GM23338 (cell line): ENCODE measurements around the gene CLIC3. TPM values are rescaled to one million over a fixed set of nuclear protein-coding genes. Genes with fewer than 3 reads are reported as not detected.
A peak's percentile ranks its signal among the peaks of the same experiment; 100 is the strongest.

Source experiments
- ATAC-seq: fragments of 200-7000 bp; cut with Tn5 transposase; 3 replicates; pipeline ENCODE4 v1.9.1; 2020
- DNase-seq: peaks from one replicate; pipeline ENCODE4 v3.0.0-alpha.2; 2015; ENCODE audit warnings: low spot score
- H2AFZ ChIP-seq: fragments of 200-600 bp; sonication (generic); 2 replicates; pipeline ENCODE4 v1.8.0; 2016; ENCODE audit warnings: antibody characterized with exemption, mild to moderate bottlenecking, moderate library complexity
- H3F3A ChIP-seq: fragments of 200-600 bp; sonication (generic); replicated peaks from 2 replicates; pipeline ENCODE4 v1.8.0; 2017; ENCODE audit warnings: antibody characterized with exemption, mixed run types, low read depth
- H3K27ac ChIP-seq: fragments of 200-600 bp; sonication (generic); 2 replicates; pipeline ENCODE4 v1.6.1; 2016; ENCODE audit warnings: low read depth
- H3K27me3 ChIP-seq: fragments of 200-600 bp; sonication (generic); 2 replicates; pipeline ENCODE4 v1.8.0; 2016; ENCODE audit warnings: mild to moderate bottlenecking, mixed run types, moderate library complexity; ENCODE audit not compliant: insufficient read depth
- H3K36me3 ChIP-seq: fragments of 200-600 bp; sonication (generic); 2 replicates; pipeline ENCODE4 v1.8.0; 2016; ENCODE audit warnings: mild to moderate bottlenecking; ENCODE audit not compliant: insufficient read depth
- H3K4me1 ChIP-seq: fragments of 200-600 bp; sonication (generic); 2 replicates; pipeline ENCODE4 v1.8.0; 2016; ENCODE audit warnings: mild to moderate bottlenecking, moderate library complexity; ENCODE audit not compliant: insufficient read depth
- H3K4me2 ChIP-seq: fragments of 200-600 bp; sonication (generic); 2 replicates; pipeline ENCODE4 v1.7.1; 2017; ENCODE audit warnings: mixed run types
- H3K4me3 ChIP-seq: fragments of 200-600 bp; sonication (generic); 2 replicates; pipeline ENCODE4 v1.6.1; 2016; ENCODE audit warnings: mixed run types
- H3K79me2 ChIP-seq: fragments of 200-600 bp; sonication (generic); replicated peaks from 2 replicates; pipeline ENCODE4 v1.8.0; 2017; ENCODE audit warnings: mild to moderate bottlenecking; ENCODE audit not compliant: insufficient read depth
- H3K9me2 ChIP-seq: fragments of 200-600 bp; sonication (generic); 2 replicates; pipeline ENCODE4 v1.8.0; 2017; ENCODE audit not compliant: insufficient read depth
- H4K20me1 ChIP-seq: fragments of 200-600 bp; sonication (generic); replicated peaks from 2 replicates; pipeline ENCODE4 v1.8.0; 2017; ENCODE audit warnings: mild to moderate bottlenecking; ENCODE audit not compliant: insufficient read depth
- H3K27ac Mint-ChIP-seq: 2 replicates; pipeline ENCODE4 v1.8.0; 2020; ENCODE audit warnings: inconsistent platforms, mild to moderate bottlenecking, moderate library complexity, mixed read lengths
- H3K27me3 Mint-ChIP-seq: 3 replicates; pipeline ENCODE4 v1.8.0; 2022; ENCODE audit warnings: low read depth, mild to moderate bottlenecking, moderate library complexity, mixed read lengths, inconsistent platforms; ENCODE audit not compliant: insufficient read depth, poor library complexity
- H3K36me3 Mint-ChIP-seq: 3 replicates; pipeline ENCODE4 v1.8.0; 2021; ENCODE audit warnings: low read depth, mild to moderate bottlenecking, inconsistent platforms, moderate library complexity, mixed read lengths
- H3K4me1 Mint-ChIP-seq: 3 replicates; pipeline ENCODE4 v1.8.0; 2020; ENCODE audit warnings: mild to moderate bottlenecking, inconsistent platforms, mixed read lengths
- H3K4me3 Mint-ChIP-seq: 3 replicates; pipeline ENCODE4 v1.8.0; 2021; ENCODE audit warnings: moderate library complexity, mild to moderate bottlenecking, inconsistent platforms, mixed read lengths
- H3K9me3 Mint-ChIP-seq: 3 replicates; pipeline ENCODE4 v1.8.0; 2020; ENCODE audit warnings: moderate library complexity, mild to moderate bottlenecking, inconsistent platforms, mixed read lengths
- CREB1 ChIP-seq: fragments of 250-450 bp; sonication (Bioruptor Pico); IDR thresholded peaks from 2 replicates; pipeline ENCODE4 v1.5.0; 2020; ENCODE audit warnings: low read depth, mild to moderate bottlenecking, moderate library complexity
- EZH2 ChIP-seq: fragments of 200-600 bp; sonication (generic); IDR thresholded peaks from one replicate; pipeline ENCODE4 v1.8.0; 2017; ENCODE audit warnings: antibody characterized with exemption, mild to moderate bottlenecking, low read depth; ENCODE audit not compliant: unreplicated experiment
- EZH2phosphoT487 ChIP-seq: fragments of 200-600 bp; sonication (generic); IDR thresholded peaks from one replicate; pipeline ENCODE4 v1.8.1; 2018; ENCODE audit warnings: antibody characterized with exemption; ENCODE audit not compliant: unreplicated experiment
- JUNB ChIP-seq: IDR thresholded peaks from one replicate; pipeline ENCODE4 v1.6.1; 2016; ENCODE audit warnings: antibody characterized with exemption; ENCODE audit not compliant: unreplicated experiment
- NANOG ChIP-seq: IDR thresholded peaks from 2 replicates; pipeline ENCODE4 v1.6.1; 2016; ENCODE audit warnings: antibody characterized with exemption, borderline replicate concordance
- POLR2AphosphoS5 ChIP-seq: IDR thresholded peaks from 2 replicates; pipeline ENCODE4 v1.6.1; 2016; ENCODE audit warnings: antibody characterized with exemption, low read depth
- STAT1 ChIP-seq: IDR thresholded peaks from one replicate; pipeline ENCODE4 v1.6.1; 2016; ENCODE audit warnings: antibody characterized with exemption; ENCODE audit not compliant: unreplicated experiment
- ZNF114 ChIP-seq: fragments of 250-450 bp; sonication (Bioruptor Pico); IDR thresholded peaks from 2 replicates; pipeline ENCODE4 v1.5.0; 2020; ENCODE audit warnings: mild to moderate bottlenecking, moderate library complexity
- ZNF331 ChIP-seq: fragments of 250-450 bp; sonication (Bioruptor Pico); IDR thresholded peaks from 2 replicates; pipeline ENCODE4 v1.5.0; 2020; ENCODE audit warnings: low read depth, mild to moderate bottlenecking, moderate library complexity
- polyA plus RNA-seq: library from polyadenylated mRNA; unstranded; fragments of >200 nt; fragmentation: Nextera tagmentation; extraction: Ambion mirVana; gene quantifications from 2 replicates; pipeline ENCODE4 v1.2.1, GENCODE V29; 2016
- total RNA-seq: library from RNA; depleted of rRNA; stranded (reverse); fragments of >200 nt; shearing (Covaris generic); gene quantifications from 2 replicates; pipeline ENCODE4 v1.2.3, GENCODE V29; 2014
- TF ChIP-seq, protein P1 (sequence below): fragments of 250-450 bp; sonication (Bioruptor Pico); IDR thresholded peaks from 2 replicates; pipeline ENCODE4 v1.5.0; 2020; ENCODE audit warnings: mild to moderate bottlenecking, moderate library complexity
- TF ChIP-seq, protein P2 (sequence below), 2 experiments: fragments of 200-600 bp in 1 of 2; sonication (generic) in 1 of 2; conservative IDR thresholded peaks; 2 replicates each; pipeline versions ENCODE4 v1.5.1 to v1.6.1; 2016 to 2017; ENCODE audit warnings: antibody characterized with exemption in 2 of 2, low read depth in 2 of 2, mild to moderate bottlenecking in 2 of 2, moderate library complexity in 1 of 2
- TF ChIP-seq, protein P3 (sequence below): IDR thresholded peaks from one replicate; pipeline ENCODE4 v1.6.1; 2018; ENCODE audit warnings: antibody characterized with exemption; ENCODE audit not compliant: unreplicated experiment
- TF ChIP-seq, protein P4 (sequence below): IDR thresholded peaks from 2 replicates; pipeline ENCODE4 v1.6.1; 2016; ENCODE audit warnings: antibody characterized with exemption

CLIC3 gene
- total and polyA plus RNA-seq, 2 experiments from 2014 or later, result 0.53 to 0.56 TPM

DNA sequence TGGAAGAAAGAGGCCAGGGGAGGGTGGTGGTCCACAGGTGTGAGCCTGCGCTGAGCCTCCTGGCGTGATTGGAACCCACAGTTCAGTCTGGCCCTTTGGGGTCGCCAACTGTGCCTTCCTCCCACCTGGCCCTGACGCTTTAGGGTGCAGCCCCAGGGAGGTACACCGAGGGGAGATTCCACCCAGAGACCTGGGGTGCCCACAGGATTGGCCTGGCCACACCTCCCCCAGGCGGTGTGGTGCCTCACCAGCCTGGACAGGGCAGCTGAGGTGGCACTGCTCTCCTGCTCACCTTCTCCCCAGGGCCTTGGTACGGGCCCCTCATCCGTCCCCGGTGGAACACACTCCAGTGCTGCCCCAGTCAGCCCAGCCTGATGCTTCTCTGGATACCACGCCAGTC, 1.0 kb upstream of the CLIC3 start:
- H3K9me3 Mint-ChIP-seq, result no peaks in the 10 kb centered on the region
- H3K27ac ChIP-seq, result no peak overlapping the region
- TF ChIP-seq ZNF114, result no peak
- TF ChIP-seq JUNB, result no peak
- TF ChIP-seq POLR2AphosphoS5, result no peak
- TF ChIP-seq, protein P1, sequence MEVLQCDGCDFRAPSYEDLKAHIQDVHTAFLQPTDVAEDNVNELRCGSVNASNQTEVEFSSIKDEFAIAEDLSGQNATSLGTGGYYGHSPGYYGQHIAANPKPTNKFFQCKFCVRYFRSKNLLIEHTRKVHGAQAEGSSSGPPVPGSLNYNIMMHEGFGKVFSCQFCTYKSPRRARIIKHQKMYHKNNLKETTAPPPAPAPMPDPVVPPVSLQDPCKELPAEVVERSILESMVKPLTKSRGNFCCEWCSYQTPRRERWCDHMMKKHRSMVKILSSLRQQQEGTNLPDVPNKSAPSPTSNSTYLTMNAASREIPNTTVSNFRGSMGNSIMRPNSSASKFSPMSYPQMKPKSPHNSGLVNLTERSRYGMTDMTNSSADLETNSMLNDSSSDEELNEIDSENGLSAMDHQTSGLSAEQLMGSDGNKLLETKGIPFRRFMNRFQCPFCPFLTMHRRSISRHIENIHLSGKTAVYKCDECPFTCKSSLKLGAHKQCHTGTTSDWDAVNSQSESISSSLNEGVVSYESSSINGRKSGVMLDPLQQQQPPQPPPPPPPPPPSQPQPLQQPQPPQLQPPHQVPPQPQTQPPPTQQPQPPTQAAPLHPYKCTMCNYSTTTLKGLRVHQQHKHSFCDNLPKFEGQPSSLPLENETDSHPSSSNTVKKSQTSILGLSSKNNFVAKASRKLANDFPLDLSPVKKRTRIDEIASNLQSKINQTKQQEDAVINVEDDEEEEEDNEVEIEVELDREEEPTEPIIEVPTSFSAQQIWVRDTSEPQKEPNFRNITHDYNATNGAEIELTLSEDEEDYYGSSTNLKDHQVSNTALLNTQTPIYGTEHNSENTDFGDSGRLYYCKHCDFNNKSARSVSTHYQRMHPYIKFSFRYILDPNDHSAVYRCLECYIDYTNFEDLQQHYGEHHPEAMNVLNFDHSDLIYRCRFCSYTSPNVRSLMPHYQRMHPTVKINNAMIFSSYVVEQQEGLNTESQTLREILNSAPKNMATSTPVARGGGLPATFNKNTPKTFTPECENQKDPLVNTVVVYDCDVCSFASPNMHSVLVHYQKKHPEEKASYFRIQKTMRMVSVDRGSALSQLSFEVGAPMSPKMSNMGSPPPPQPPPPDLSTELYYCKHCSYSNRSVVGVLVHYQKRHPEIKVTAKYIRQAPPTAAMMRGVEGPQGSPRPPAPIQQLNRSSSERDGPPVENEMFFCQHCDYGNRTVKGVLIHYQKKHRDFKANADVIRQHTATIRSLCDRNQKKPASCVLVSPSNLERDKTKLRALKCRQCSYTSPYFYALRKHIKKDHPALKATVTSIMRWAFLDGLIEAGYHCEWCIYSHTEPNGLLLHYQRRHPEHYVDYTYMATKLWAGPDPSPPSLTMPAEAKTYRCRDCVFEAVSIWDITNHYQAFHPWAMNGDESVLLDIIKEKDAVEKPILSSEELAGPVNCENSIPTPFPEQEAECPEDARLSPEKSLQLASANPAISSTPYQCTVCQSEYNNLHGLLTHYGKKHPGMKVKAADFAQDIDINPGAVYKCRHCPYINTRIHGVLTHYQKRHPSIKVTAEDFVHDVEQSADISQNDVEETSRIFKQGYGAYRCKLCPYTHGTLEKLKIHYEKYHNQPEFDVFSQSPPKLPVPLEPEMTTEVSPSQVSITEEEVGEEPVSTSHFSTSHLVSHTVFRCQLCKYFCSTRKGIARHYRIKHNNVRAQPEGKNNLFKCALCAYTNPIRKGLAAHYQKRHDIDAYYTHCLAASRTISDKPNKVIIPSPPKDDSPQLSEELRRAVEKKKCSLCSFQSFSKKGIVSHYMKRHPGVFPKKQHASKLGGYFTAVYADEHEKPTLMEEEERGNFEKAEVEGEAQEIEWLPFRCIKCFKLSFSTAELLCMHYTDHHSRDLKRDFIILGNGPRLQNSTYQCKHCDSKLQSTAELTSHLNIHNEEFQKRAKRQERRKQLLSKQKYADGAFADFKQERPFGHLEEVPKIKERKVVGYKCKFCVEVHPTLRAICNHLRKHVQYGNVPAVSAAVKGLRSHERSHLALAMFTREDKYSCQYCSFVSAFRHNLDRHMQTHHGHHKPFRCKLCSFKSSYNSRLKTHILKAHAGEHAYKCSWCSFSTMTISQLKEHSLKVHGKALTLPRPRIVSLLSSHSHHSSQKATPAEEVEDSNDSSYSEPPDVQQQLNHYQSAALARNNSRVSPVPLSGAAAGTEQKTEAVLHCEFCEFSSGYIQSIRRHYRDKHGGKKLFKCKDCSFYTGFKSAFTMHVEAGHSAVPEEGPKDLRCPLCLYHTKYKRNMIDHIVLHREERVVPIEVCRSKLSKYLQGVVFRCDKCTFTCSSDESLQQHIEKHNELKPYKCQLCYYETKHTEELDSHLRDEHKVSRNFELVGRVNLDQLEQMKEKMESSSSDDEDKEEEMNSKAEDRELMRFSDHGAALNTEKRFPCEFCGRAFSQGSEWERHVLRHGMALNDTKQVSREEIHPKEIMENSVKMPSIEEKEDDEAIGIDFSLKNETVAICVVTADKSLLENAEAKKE (CRISPR knock-in tag), result no peak
- TF ChIP-seq EZH2, result no peak
- TF ChIP-seq, protein P2, sequence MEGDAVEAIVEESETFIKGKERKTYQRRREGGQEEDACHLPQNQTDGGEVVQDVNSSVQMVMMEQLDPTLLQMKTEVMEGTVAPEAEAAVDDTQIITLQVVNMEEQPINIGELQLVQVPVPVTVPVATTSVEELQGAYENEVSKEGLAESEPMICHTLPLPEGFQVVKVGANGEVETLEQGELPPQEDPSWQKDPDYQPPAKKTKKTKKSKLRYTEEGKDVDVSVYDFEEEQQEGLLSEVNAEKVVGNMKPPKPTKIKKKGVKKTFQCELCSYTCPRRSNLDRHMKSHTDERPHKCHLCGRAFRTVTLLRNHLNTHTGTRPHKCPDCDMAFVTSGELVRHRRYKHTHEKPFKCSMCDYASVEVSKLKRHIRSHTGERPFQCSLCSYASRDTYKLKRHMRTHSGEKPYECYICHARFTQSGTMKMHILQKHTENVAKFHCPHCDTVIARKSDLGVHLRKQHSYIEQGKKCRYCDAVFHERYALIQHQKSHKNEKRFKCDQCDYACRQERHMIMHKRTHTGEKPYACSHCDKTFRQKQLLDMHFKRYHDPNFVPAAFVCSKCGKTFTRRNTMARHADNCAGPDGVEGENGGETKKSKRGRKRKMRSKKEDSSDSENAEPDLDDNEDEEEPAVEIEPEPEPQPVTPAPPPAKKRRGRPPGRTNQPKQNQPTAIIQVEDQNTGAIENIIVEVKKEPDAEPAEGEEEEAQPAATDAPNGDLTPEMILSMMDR (conservative IDR thresholded peaks at IDR 0.05; ENCODE audit: low read depth in 2 of 2), result no peak
- TF ChIP-seq, protein P3, sequence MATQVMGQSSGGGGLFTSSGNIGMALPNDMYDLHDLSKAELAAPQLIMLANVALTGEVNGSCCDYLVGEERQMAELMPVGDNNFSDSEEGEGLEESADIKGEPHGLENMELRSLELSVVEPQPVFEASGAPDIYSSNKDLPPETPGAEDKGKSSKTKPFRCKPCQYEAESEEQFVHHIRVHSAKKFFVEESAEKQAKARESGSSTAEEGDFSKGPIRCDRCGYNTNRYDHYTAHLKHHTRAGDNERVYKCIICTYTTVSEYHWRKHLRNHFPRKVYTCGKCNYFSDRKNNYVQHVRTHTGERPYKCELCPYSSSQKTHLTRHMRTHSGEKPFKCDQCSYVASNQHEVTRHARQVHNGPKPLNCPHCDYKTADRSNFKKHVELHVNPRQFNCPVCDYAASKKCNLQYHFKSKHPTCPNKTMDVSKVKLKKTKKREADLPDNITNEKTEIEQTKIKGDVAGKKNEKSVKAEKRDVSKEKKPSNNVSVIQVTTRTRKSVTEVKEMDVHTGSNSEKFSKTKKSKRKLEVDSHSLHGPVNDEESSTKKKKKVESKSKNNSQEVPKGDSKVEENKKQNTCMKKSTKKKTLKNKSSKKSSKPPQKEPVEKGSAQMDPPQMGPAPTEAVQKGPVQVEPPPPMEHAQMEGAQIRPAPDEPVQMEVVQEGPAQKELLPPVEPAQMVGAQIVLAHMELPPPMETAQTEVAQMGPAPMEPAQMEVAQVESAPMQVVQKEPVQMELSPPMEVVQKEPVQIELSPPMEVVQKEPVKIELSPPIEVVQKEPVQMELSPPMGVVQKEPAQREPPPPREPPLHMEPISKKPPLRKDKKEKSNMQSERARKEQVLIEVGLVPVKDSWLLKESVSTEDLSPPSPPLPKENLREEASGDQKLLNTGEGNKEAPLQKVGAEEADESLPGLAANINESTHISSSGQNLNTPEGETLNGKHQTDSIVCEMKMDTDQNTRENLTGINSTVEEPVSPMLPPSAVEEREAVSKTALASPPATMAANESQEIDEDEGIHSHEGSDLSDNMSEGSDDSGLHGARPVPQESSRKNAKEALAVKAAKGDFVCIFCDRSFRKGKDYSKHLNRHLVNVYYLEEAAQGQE, result no peak
- TF ChIP-seq CREB1 (CRISPR knock-in tag), result no peak
- TF ChIP-seq, protein P4, sequence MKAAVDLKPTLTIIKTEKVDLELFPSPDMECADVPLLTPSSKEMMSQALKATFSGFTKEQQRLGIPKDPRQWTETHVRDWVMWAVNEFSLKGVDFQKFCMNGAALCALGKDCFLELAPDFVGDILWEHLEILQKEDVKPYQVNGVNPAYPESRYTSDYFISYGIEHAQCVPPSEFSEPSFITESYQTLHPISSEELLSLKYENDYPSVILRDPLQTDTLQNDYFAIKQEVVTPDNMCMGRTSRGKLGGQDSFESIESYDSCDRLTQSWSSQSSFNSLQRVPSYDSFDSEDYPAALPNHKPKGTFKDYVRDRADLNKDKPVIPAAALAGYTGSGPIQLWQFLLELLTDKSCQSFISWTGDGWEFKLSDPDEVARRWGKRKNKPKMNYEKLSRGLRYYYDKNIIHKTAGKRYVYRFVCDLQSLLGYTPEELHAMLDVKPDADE, result no peak
- no peak for TF ChIP-seq ZNF331
- no peak for TF ChIP-seq STAT1
- no peak for TF ChIP-seq NANOG
- no peak for TF ChIP-seq EZH2phosphoT487
- H3K4me3 ChIP-seq, result peak overlapping the region; percentile 43; the same call in 1 of the 2 replicates
- no peaks in the 10 kb centered on the region for H3K79me2 ChIP-seq
- no peak overlapping the region; the same call in 2 of the 3 replicates for H3K4me3 Mint-ChIP-seq
- peaks cover 3% of the 10 kb centered on the region for H3K4me1 Mint-ChIP-seq
- H4K20me1 ChIP-seq, result no peaks in the 10 kb centered on the region
- H2AFZ ChIP-seq, result 0 out of 2 replicates have a peak overlapping the region, but pooled peaks have one; percentile 18
- ATAC-seq (no peak), DNase-seq (no peak)
- H3K27me3 ChIP-seq, result peaks cover 37% of the 10 kb centered on the region
- no peaks in the 10 kb centered on the region for H3K36me3 Mint-ChIP-seq
- H3K4me1 ChIP-seq, result peaks cover 6% of the 10 kb centered on the region; the same call in 1 of the 2 replicates
- peaks cover 13% of the 10 kb centered on the region for H3K27me3 Mint-ChIP-seq
- no peaks in the 10 kb centered on the region for H3F3A ChIP-seq
- H3K36me3 ChIP-seq, result no peaks in the 10 kb centered on the region
- no peaks in the 10 kb centered on the region for H3K9me2 ChIP-seq
- no peak overlapping the region for H3K27ac Mint-ChIP-seq
- peak overlapping the region; percentile 67 for H3K4me2 ChIP-seq
